Activated CD4-positive, alpha-beta T cell treated with anti-CD3 and anti-CD28 coated beads, Interleukin-2, Interleukin-4, amounts not matched to agents 100 ng/mL and 50 ng/mL, durations not matched to agents 16 hours and 8 hours (primary cell): ENCODE measurements around the gene PHLDA3.
"Not testable (repeated sequence)": the region's sequence is repeated elsewhere in the genome, so short reads cannot be mapped to it uniquely, and the experiment has no call there.

Source experiments
- DNase-seq: peaks from one replicate; pipeline ENCODE4 v3.0.0-alpha.2; 2020; ENCODE audit warnings: low spot score

PHLDA3 gene

GRCh38 chr1:201503397-201504176 is 34.6 kb upstream of the PHLDA3 start:
- DNase-seq: no peak

DNA sequence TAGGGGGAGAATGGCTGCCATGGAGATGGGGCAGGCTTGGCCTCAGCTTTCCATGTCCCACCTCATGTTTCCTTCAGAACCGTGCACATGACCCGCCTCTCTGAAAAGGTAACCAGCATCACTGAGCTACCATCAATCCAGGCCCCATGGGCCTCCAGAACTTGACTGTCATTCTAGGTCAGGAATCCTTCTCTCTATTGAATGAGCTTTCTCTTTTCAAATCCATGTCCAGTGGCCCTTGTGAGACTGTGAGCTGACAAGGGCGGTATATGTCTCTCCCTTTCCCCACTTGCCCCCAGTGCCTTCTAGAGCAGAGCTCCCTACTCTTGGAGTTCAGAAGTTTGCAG is 33.5 kb upstream of the PHLDA3 start:
- no peak for DNase-seq

- DNase-seq: no peak
Measured at GRCh38 chr1:201501812-201502510, 33.0 kb upstream of the PHLDA3 start.

DNA sequence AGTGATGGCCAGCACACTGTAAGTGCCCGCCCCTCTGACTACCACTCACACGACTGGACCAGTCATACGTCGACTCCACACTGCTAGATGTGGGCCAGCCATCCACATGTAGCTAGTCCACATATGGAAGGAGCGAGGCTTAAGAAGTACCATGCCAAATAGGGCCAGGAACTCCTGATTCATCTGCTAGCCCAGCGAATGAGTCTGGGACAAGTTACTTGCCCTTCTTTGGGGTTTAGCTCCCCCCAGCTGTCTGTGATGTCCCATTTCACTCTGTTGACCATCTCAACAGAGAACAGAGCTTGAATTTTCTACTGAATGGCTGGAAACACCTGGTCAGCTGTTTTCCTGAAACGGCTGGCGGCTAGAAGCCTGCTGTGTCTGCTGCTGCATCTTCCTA is 32.2 kb upstream of the PHLDA3 start:
- DNase-seq: no peak

DNA sequence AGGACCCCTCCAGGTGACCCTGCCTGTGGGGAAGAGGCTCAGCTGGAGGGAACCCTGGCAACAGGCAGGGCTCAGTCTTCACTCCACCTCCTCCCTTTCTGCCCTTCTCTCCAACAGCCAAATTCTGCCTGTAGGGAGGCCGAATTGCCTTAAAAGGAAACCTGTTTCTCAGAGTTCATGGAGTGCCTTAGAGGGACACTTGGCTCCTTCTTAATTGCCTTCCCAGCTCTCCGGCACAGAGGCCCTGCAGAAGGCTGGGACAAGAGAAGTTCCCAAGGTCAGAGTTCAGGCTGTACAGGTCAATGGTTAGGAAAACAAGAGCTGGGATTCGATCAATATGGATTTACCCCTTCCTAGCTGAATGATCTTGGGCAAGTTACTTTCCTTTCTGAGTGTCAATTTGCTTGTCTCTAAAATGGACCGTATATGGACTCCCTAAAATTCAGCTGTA is 31.7 kb upstream of the PHLDA3 start:
- no peak for DNase-seq

DNA sequence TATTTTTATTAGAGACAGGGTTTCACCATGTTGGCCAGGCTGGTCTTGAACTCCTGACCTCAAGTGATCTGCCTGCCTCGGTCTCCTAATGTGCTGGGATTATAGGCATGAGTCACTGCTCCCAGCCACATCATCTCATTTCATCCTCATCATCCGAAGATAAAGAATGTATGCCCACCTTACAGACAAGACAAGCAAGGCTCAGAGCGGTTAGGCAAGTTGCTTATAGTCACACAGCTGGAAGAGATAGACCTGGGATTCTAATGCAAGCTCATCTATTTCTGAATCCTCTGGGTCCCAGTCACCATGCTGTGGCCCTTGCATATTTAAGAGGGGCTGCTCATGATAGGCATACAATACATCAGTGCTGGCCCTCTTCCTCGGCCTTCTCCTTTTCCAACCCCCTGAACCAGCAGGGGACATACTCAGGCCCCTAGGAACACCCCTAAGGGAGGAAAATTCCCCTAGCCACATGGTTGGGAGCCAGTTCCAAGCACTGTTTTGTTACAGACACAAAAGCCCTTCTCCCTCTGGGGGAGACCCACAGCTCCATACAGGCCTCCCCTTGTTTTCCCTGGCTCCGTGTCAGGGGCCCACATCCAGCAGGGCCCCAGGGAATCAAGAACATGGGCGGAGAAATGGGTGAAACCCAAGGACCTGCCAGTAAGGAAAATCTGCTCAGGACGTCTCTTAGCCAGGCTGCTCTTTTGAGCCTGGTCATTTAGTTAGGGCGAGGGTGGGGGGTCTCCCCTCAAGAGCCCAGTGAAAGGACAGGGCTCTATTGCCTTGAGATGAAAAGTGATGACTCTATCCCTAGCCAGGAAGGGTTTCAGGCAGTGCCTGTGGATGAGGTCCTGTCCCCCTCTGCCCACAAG is 31.0 kb upstream of the PHLDA3 start:
- DNase-seq: no peak

DNA sequence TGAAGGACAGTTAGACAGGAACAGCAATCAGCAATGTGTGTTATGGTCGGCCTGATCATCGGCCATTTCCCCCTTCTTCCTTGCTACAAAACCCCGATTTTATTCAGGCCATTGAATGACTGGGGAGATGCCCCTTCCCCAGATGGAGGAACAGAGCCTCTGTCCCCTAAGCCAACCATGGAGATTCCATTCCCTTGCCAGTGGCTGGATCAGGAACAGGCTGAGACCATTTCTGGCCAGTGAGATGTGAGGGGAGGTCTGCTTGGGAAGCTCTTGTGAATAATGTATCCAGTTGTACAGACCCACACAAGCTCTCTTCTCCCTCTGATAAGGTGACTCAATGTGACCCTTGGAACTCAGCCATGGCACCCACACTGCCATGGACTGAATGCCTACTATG is 30.2 kb upstream of the PHLDA3 start:
- no peak for DNase-seq

DNA sequence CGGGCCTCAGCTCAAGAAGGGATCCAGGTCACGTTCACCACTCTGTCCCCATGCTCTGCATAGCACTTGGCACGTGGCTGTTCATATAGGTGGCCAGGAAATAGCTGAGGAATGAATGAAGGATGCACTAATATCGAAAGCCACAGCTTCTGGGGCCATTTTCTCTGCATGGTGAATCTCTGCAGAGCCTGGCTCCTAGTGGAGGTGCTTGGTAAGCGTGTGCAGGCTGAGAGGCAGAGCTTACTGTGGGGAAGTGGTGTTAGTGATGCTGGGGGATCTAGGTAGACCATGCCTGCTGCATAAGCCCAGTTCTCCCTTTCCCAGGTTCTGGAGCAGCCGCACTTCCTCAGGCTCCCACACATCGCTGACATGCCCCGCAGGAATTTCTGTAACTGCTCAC is 29.6 kb upstream of the PHLDA3 start:
- no peak for DNase-seq

- DNase-seq: no peak
Measured at GRCh38 chr1:201497935-201498509, 29.0 kb upstream of the PHLDA3 start.

DNA sequence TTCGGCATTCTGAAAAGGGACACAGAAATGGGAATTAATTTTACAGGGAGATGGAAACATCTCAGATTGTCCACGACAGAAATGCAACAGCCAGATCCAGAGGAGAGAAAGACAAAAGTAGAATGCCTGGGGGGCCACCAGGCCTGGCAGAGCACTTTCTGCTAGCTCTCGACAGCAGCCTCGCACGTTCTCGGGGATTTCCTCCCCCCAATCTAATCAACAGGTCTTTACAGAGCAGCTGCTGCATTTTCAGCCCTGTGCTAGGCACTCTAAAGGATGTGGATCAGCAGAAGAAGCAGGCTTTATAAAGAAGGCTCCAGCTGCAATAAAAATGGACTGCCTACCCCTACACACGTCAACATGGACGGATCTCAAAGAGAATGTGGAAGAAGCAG is 27.3 kb upstream of the PHLDA3 start:
- DNase-seq: no peak

DNA sequence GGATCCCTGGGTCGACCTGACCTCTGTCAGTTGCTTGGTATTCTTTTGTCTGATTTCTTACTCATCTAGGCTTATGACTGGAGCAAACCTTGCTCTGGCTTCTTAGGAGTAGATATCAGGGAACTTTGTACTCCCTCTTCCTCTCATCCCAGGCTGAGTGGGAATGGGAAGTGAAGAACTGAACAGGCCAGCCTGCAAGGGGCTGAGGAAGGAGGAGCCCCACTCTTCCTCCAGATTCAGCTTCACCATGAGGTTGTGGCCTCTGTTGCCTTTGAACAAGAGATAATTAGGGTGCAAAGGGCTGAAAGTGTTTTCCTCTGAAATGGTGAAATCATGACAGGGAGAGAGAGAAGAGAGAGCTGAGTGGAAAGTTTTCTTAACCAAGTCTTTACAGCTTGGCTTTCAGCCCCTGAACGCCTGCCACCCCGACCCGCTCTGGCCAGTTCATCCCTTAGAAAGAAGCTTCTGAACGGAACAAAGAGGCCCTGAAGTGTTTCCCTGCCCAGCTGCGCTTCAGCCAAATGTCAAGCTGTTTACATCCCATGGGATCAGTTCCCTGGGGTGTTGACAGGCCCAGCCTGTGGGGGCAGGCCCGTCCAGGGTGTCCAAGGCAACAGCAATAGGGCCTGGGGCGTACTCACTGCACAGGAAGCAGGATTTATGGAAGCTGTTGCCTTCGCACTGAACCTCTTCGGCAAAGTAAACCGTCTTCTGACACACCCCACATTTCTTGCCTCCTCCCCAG is 26.7 kb upstream of the PHLDA3 start:
- no peak for DNase-seq

GRCh38 chr1:201493757-201494617 is 25.0 kb upstream of the PHLDA3 start:
- no peak for DNase-seq

- not testable (repeated sequence) for DNase-seq
Measured at GRCh38 chr1:201493026-201493656, 24.2 kb upstream of the PHLDA3 start.

DNA sequence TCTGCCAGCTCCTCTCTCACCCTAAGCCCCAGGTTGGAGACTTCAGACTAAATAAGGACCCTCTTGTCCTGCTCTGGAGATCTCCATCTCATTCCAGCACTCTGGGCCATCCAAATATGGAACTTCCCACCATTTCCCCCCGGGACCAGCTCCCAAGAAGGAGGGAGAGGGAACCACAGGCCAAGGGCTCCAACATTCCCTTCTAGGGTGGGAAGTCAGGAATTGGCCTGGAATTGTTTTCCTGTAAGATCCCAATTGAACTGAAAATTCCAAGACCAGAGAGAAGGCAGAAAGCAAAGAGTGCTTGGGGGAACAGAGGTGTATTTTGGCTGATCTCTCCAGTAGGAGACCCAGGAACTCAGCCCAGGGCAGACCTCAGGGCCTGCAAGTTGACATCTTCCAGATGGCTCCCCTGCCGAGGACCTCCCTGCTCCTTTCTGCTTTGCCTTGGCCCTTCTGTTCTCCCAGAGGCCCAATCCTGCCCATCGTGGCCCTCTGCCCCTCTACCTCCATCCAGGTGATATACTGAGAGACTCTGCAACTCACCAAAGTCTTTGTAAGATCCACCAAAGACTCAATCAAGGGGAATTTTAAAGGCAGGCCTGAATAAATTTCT is 23.0 kb upstream of the PHLDA3 start:
- no peak for DNase-seq

DNA sequence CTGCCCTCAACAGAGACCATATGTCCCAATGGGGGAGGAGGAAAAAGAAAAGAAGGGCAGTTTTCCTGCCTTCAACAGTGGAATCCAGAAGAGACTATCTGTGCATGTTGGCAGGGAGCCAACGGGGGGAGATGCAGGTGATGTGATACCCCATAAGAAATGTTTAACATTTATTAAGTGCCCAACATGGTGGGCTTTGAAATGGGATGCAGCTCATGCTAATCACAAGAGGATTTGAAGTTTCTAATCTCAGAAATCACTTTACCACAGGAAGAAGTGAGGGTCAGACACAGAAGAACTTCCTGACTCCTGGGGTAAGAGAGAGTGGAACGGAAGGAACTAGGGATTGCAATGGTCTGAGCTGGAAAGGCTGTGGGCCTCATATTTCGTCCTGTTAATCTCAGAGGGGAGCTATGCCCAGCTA is 21.7 kb upstream of the PHLDA3 start:
- DNase-seq: no peak

DNA sequence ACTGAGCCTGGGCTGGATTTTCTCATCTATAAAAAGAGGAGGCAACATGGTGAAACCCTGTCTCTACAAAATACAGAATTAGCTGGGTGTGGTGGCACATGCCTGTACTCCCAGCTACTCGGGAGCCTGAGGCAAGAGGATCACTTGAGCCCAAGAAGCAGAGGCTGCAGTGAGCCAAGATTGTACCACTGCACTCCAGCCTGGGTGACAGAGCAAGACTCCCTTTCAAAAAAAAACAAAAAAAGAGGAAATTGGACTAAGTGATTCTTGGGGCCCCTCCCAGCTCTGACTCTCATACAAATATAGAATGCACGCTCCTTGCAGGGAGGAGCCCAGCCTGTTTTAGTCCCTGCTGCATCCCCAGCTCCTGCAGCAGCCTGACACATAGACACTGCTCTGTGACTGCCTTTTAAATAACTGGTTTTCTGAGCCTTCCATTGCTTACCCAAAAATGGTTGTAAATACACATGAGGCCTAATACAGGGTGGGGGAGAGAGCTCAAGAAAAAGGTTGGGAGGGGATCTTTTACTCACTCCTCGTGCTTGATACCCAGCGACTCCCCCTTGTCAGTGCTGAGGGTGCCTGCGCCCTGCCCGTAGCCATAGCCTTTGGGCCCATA is 20.8 kb upstream of the PHLDA3 start:
- DNase-seq: no peak

GRCh38 chr1:201488830-201489589 is 20.0 kb upstream of the PHLDA3 start:
- DNase-seq: no peak

GRCh38 chr1:201487742-201488141 is 18.8 kb upstream of the PHLDA3 start:
- no peak for DNase-seq

- DNase-seq: no peak
Measured at GRCh38 chr1:201486187-201486586, 17.2 kb upstream of the PHLDA3 start.
